ENCODE results near the gene ARHGAP8.

The ARHGAP8 gene

GRCh38 chr22:44802956-44803355 lies 50.6 kb downstream of the ARHGAP8 start:
- no peak for DNase-seq (ENCODE audit: low read depth)
- TF ChIP-seq CTCF (conservative IDR thresholded peaks at IDR 0.05; ENCODE audit: low read depth, low read length), result no peak
- no peak overlapping the region for H3K4me3 ChIP-seq (ENCODE audit: low read length)

- no peak for TF ChIP-seq CTCF (conservative IDR thresholded peaks at IDR 0.05; ENCODE audit: low read depth, low read length)
- no peak for DNase-seq (ENCODE audit: low read depth)
- no peak overlapping the region for H3K4me3 ChIP-seq (ENCODE audit: low read length)
These were observed 52.0 kb downstream of the ARHGAP8 start for GRCh38 chr22:44804327-44804726.

GRCh38 chr22:44805711-44806110 lies 53.3 kb downstream of the ARHGAP8 start:
- TF ChIP-seq CTCF (conservative IDR thresholded peaks at IDR 0.05; ENCODE audit: low read depth, low read length), result no peak
- DNase-seq (ENCODE audit: low read depth), result no peak
- H3K4me3 ChIP-seq (ENCODE audit: low read length), result no peak overlapping the region

GRCh38 chr22:44807232-44807631 lies 54.9 kb downstream of the ARHGAP8 start:
- no peak for TF ChIP-seq CTCF (conservative IDR thresholded peaks at IDR 0.05; ENCODE audit: low read depth, low read length)
- DNase-seq (ENCODE audit: low read depth), result no peak
- H3K4me3 ChIP-seq (ENCODE audit: low read length), result no peak overlapping the region

- DNase-seq (ENCODE audit: low read depth), result no peak
- H3K4me3 ChIP-seq (ENCODE audit: low read length), result no peak overlapping the region
- TF ChIP-seq CTCF (conservative IDR thresholded peaks at IDR 0.05; ENCODE audit: low read depth, low read length), result peak; percentile 42
These were observed 55.7 kb downstream of the ARHGAP8 start for GRCh38 chr22:44807915-44808690.

GRCh38 chr22:44809456-44809855 lies 57.1 kb downstream of the ARHGAP8 start:
- H3K4me3 ChIP-seq (ENCODE audit: low read length), result no peak overlapping the region

More at GRCh38 chr22:44809456-44809855, 57.1 kb downstream of the ARHGAP8 start:
- no peak for DNase-seq (ENCODE audit: low read depth)
- TF ChIP-seq CTCF (conservative IDR thresholded peaks at IDR 0.05; ENCODE audit: low read depth, low read length), result no peak
